HCT116 (cell line): ENCODE results near the gene TFIP11. TPM values are rescaled to one million over a fixed set of nuclear protein-coding genes. Genes with fewer than 3 reads are reported as not detected.

Experiments used
- ATAC-seq: fragments of 200-7000 bp; cut with Tn5 transposase; 2 replicates; pipeline ENCODE4 v1.9.1; 2020; ENCODE audit warnings: mild to moderate bottlenecking, moderate library complexity
- BruUV-seq: library from RNA; stranded (reverse); fragments of 400-500 nt; replicated peaks from 2 replicates; lab custom pipeline; 2021; lab: Mats Ljungman, UMichigan
- CTCF ChIA-PET: fragments of 300-600 bp; sonication (Branson Sonifier 250); formaldehyde crosslinking; loops from one replicate; lab custom pipeline; 2021; ENCODE audit warnings: antibody characterized with exemption; lab: Charles Lee
- POLR2A ChIA-PET: fragments of 300-600, 350-600 bp; sonication (Branson Sonifier 250); formaldehyde crosslinking; loops from one replicate; lab custom pipeline; 2021; ENCODE audit warnings: antibody characterized with exemption; lab: Charles Lee
- RAD21 ChIA-PET, 2 experiments: fragments of 300-600 bp; sonication (Branson Sonifier 250); formaldehyde crosslinking; loops; one replicate each; lab custom pipeline; 2023; ENCODE audit warnings: low total read pairs in 2 of 2; ENCODE audit not compliant: uncharacterized antibody in 2 of 2, unreplicated experiment in 2 of 2, low non-redundant PET in 1 of 2; lab: Charles Lee
- DNase-seq: peaks from one replicate; pipeline ENCODE4 v3.0.0-alpha.2; 2010; ENCODE audit warnings: low read depth, low spot score
- H2AFZ ChIP-seq: fragments of 200-600 bp; shearing (Covaris generic), sonication (generic); 2 replicates; pipeline ENCODE4 v1.6.1; 2017; ENCODE audit warnings: low read depth, mixed run types, mixed read lengths, antibody characterized with exemption, low read length; ENCODE audit not compliant: poor library complexity, severe bottlenecking
- H3K27ac ChIP-seq: 2 replicates; pipeline ENCODE4 v1.5.1; 2012; ENCODE audit warnings: low read depth, low read length
- H3K27me3 ChIP-seq: fragments of 200-600 bp; sonication (generic); 2 replicates; pipeline ENCODE4 v1.6.1; 2016; ENCODE audit warnings: mixed run types, low read length, mixed read lengths; ENCODE audit not compliant: insufficient read depth
- H3K36me3 ChIP-seq, 2 experiments: fragments of 200-500 bp in 1 of 2; fragments of 200-600 bp in 1 of 2; sonication (Bioruptor generic) in 1 of 2; sonication (generic) in 1 of 2; 2 replicates each; pipeline versions ENCODE4 v1.5.1 to v1.6.1; 2014 to 2016; ENCODE audit warnings: low read length in 2 of 2, inconsistent platforms in 1 of 2, mixed read lengths in 1 of 2, mixed run types in 1 of 2; ENCODE audit not compliant: insufficient read depth in 2 of 2, control insufficient read depth in 1 of 2
- H3K4me1 ChIP-seq, 2 experiments: fragments of 200-600 bp in 1 of 2; sonication (generic) in 1 of 2; 2 replicates each; pipeline versions ENCODE4 v1.5.1 to v1.6.1; 2012 to 2017; ENCODE audit warnings: low read length in 2 of 2, inconsistent platforms in 1 of 2, mild to moderate bottlenecking in 1 of 2, mixed read lengths in 1 of 2, mixed run types in 1 of 2, moderate library complexity in 1 of 2; ENCODE audit not compliant: insufficient read depth in 2 of 2, control insufficient read depth in 1 of 2
- H3K4me2 ChIP-seq: fragments of 200-600 bp; sonication (generic); 2 replicates; pipeline ENCODE4 v1.6.1; 2017; ENCODE audit warnings: mixed run types, low read length, mixed read lengths
- H3K4me3 ChIP-seq, 2 experiments: fragments of 200-600 bp in 1 of 2; sonication (generic) in 1 of 2; replicated peaks in 1 of 2; 2 replicates each; pipeline ENCODE4 v1.5.1; 2011 to 2016; ENCODE audit warnings: low read length in 2 of 2, control low read depth in 1 of 2, low read depth in 1 of 2, mild to moderate bottlenecking in 1 of 2, mixed read lengths in 1 of 2, mixed run types in 1 of 2
- H3K79me2 ChIP-seq: fragments of 200-600 bp; sonication (generic); 2 replicates; pipeline ENCODE4 v1.6.1; 2017; ENCODE audit warnings: mild to moderate bottlenecking, mixed run types, low read length, moderate library complexity, mixed read lengths; ENCODE audit not compliant: insufficient read depth
- H3K9ac ChIP-seq: fragments of 200-600 bp; sonication (generic); 2 replicates; pipeline ENCODE4 v1.6.1; 2016; ENCODE audit warnings: low read length, mixed read lengths
- H3K9me2 ChIP-seq: fragments of 200-600 bp; sonication (generic), shearing (Covaris generic); 2 replicates; pipeline ENCODE4 v1.6.1; 2017; ENCODE audit warnings: mixed run types, mild to moderate bottlenecking, moderate library complexity; ENCODE audit not compliant: insufficient read depth
- H3K9me3 ChIP-seq, 2 experiments: fragments of 200-500 bp in 1 of 2; fragments of 200-600 bp in 1 of 2; sonication (Bioruptor generic) in 1 of 2; sonication (generic) in 1 of 2; 2 replicates each; pipeline ENCODE4 v1.6.1; 2014 to 2017; ENCODE audit warnings: low read length in 2 of 2, mixed read lengths in 2 of 2, inconsistent platforms in 1 of 2, low read depth in 1 of 2, mild to moderate bottlenecking in 1 of 2, mixed run types in 1 of 2, moderate library complexity in 1 of 2; ENCODE audit not compliant: control insufficient read depth in 1 of 2, insufficient read depth in 1 of 2
- H4K20me1 ChIP-seq: fragments of 200-600 bp; sonication (generic), shearing (Covaris generic); 2 replicates; pipeline ENCODE4 v1.6.1; 2017; ENCODE audit warnings: mixed run types, mild to moderate bottlenecking, moderate library complexity; ENCODE audit not compliant: insufficient read depth
- CBX3 ChIP-seq: IDR thresholded peaks from 2 replicates; pipeline ENCODE4 v1.6.1; 2012; ENCODE audit warnings: low read depth
- CEBPB ChIP-seq: IDR thresholded peaks from 2 replicates; pipeline ENCODE4 v1.6.1; 2012; ENCODE audit warnings: low read depth
- EGR1 ChIP-seq: IDR thresholded peaks from 2 replicates; pipeline ENCODE4 v1.6.1; 2012; ENCODE audit warnings: low read depth
- ELF1 ChIP-seq: IDR thresholded peaks from 2 replicates; pipeline ENCODE4 v1.6.1; 2012; ENCODE audit warnings: low read depth, borderline replicate concordance
- EZH2 ChIP-seq: fragments of 200-600 bp; sonication (generic); IDR thresholded peaks from 2 replicates; pipeline ENCODE4 v1.6.1; 2017; ENCODE audit warnings: antibody characterized with exemption, mixed run types
- EZH2phosphoT487 ChIP-seq: fragments of 200-600 bp; IDR thresholded peaks from 2 replicates; pipeline ENCODE4 v1.6.1; 2018; ENCODE audit warnings: antibody characterized with exemption, borderline replicate concordance
- FOSL1 ChIP-seq: IDR thresholded peaks from 2 replicates; pipeline ENCODE4 v1.6.1; 2012; ENCODE audit warnings: low read depth
- JUND ChIP-seq: IDR thresholded peaks from 2 replicates; pipeline ENCODE4 v1.6.1; 2012
- RAD21 ChIP-seq: IDR thresholded peaks from 2 replicates; pipeline ENCODE4 v1.6.1; 2012; ENCODE audit warnings: low read depth, mild to moderate bottlenecking
- SIN3A ChIP-seq: IDR thresholded peaks from 2 replicates; pipeline ENCODE4 v1.6.1; 2012; ENCODE audit warnings: low read depth
- SP1 ChIP-seq: IDR thresholded peaks from 2 replicates; pipeline ENCODE4 v1.6.1; 2012; ENCODE audit warnings: low read depth
- SRF ChIP-seq: IDR thresholded peaks from 2 replicates; pipeline ENCODE4 v1.6.1; 2012; ENCODE audit warnings: low read depth
- TCF7L2 ChIP-seq: IDR thresholded peaks from 2 replicates; pipeline ENCODE4 v1.7.0; 2011; ENCODE audit warnings: borderline replicate concordance, inconsistent platforms; ENCODE audit not compliant: insufficient read depth, insufficient read length; ENCODE audit errors: extremely low read depth
- ZFX ChIP-seq: fragments of 450-650 bp; IDR thresholded peaks from 2 replicates; pipeline ENCODE4 v1.6.1; 2017
- intact Hi-C: fragments of 100-400 bp; cut with micrococcal nuclease; formaldehyde crosslinking; loops from 2 replicates; pipeline ENCODE4 v1.10.0; 2022
- total RNA-seq: library from RNA; stranded (reverse); gene quantifications from one replicate; pipeline ENCODE4 v1.2.1, GENCODE V29; 2021; ENCODE audit not compliant: unreplicated experiment
- TF ChIP-seq, protein P1 (sequence below): IDR thresholded peaks from 2 replicates; pipeline ENCODE4 v1.6.1; 2012
- TF ChIP-seq, protein P2 (sequence below): IDR thresholded peaks from 2 replicates; pipeline ENCODE4 v1.6.1; 2012; ENCODE audit warnings: low read depth
- TF ChIP-seq, protein P3 (sequence below): IDR thresholded peaks from 2 replicates; pipeline ENCODE4 v1.6.1; 2011; ENCODE audit warnings: mild to moderate bottlenecking, low read length, moderate library complexity; ENCODE audit not compliant: insufficient replicate concordance; ENCODE audit errors: extremely low read depth
- TF ChIP-seq, protein P4 (sequence below), 3 experiments: fragments of 200-600 bp in 1 of 3; sonication (generic) in 1 of 3; IDR thresholded peaks in 2 of 3; conservative IDR thresholded peaks in 1 of 3; 2 replicates each; pipeline ENCODE4 v1.5.1; 2012 to 2017; ENCODE audit warnings: low read depth in 2 of 3, low read length in 2 of 3, antibody characterized with exemption in 1 of 3, borderline replicate concordance in 1 of 3, control low read depth in 1 of 3, mild to moderate bottlenecking in 1 of 3, mixed read lengths in 1 of 3, mixed run types in 1 of 3, moderate library complexity in 1 of 3; ENCODE audit not compliant: insufficient read depth in 1 of 3
- TF ChIP-seq, protein P5 (sequence below): IDR thresholded peaks from 2 replicates; pipeline ENCODE4 v1.6.1; 2012

TFIP11 gene
- total RNA-seq, 1 experiment from 2014 or later: 28.1 TPM

DNA sequence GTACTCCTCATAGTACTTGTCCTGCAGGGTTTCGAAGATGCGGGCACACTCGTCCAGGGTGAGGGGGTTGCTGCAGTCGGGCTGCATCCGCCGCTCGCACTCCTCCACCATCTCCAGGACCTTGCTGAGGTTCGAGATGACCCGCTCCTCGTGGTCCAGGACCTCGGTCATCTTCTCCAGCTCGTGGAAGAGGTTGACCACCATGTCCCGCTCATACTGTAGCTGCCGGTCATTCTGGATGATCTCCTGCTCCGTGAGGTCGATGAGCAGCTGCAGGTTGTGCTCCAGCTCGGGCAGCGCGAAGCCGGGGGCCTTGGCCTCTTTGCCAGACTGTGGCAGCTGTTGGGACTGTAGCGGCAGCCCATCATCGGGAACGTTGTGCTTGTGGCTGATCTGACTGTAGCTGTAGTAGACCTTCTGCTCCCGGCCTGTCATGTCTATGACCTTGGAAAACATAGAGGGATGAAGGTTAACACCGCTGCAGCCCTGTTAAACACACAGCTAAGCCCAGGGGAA lies 13.0 kb downstream of the TFIP11 start:
- ChIA-PET RAD21 (no interaction called here), CTCF (no interaction called here), POLR2A (interaction anchor here (1.4 kb wide), 1 partner anchor 13 kb away, joined by 4 read pairs; the partner anchor contains the start of gene TFIP11)
- Histone ChIP-seq H3K9ac (no peak overlapping the region), H3K9me2 (no peaks in the 10 kb centered on the region), H3K36me3 (peaks cover 50 to 59% of the 10 kb centered on the region in 2 experiments), H4K20me1 (no peaks in the 10 kb centered on the region), H3K79me2 (peaks cover 9% of the 10 kb centered on the region; the same call in 1 of the 2 replicates), H3K4me1 (no peaks in the 10 kb centered on the region), H3K9me3 (no peaks in the 10 kb centered on the region), H3K4me2 (no peak overlapping the region), H3K4me3 (no peak overlapping the region), H3K27ac (no peak overlapping the region), H2AFZ (no peak overlapping the region), H3K27me3 (no peaks in the 10 kb centered on the region)
- no peak for ATAC-seq
- intact Hi-C loops: no loop called here
- TF ChIP-seq, protein P1, sequence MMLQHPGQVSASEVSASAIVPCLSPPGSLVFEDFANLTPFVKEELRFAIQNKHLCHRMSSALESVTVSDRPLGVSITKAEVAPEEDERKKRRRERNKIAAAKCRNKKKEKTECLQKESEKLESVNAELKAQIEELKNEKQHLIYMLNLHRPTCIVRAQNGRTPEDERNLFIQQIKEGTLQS: no peak
- TF ChIP-seq CEBPB: no peak
- TF ChIP-seq EZH2phosphoT487: no peak
- no peak for TF ChIP-seq EZH2
- no peak for TF ChIP-seq TCF7L2
- no peak for TF ChIP-seq EGR1
- no peak for TF ChIP-seq ZFX
- TF ChIP-seq RAD21: no peak
- TF ChIP-seq SP1: no peak
- TF ChIP-seq, protein P2, sequence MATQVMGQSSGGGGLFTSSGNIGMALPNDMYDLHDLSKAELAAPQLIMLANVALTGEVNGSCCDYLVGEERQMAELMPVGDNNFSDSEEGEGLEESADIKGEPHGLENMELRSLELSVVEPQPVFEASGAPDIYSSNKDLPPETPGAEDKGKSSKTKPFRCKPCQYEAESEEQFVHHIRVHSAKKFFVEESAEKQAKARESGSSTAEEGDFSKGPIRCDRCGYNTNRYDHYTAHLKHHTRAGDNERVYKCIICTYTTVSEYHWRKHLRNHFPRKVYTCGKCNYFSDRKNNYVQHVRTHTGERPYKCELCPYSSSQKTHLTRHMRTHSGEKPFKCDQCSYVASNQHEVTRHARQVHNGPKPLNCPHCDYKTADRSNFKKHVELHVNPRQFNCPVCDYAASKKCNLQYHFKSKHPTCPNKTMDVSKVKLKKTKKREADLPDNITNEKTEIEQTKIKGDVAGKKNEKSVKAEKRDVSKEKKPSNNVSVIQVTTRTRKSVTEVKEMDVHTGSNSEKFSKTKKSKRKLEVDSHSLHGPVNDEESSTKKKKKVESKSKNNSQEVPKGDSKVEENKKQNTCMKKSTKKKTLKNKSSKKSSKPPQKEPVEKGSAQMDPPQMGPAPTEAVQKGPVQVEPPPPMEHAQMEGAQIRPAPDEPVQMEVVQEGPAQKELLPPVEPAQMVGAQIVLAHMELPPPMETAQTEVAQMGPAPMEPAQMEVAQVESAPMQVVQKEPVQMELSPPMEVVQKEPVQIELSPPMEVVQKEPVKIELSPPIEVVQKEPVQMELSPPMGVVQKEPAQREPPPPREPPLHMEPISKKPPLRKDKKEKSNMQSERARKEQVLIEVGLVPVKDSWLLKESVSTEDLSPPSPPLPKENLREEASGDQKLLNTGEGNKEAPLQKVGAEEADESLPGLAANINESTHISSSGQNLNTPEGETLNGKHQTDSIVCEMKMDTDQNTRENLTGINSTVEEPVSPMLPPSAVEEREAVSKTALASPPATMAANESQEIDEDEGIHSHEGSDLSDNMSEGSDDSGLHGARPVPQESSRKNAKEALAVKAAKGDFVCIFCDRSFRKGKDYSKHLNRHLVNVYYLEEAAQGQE: no peak
- no peak for TF ChIP-seq JUND
- no peak for TF ChIP-seq SIN3A
- TF ChIP-seq SRF: no peak
- no peak for TF ChIP-seq CBX3
- no peak for TF ChIP-seq ELF1
- TF ChIP-seq, protein P3, sequence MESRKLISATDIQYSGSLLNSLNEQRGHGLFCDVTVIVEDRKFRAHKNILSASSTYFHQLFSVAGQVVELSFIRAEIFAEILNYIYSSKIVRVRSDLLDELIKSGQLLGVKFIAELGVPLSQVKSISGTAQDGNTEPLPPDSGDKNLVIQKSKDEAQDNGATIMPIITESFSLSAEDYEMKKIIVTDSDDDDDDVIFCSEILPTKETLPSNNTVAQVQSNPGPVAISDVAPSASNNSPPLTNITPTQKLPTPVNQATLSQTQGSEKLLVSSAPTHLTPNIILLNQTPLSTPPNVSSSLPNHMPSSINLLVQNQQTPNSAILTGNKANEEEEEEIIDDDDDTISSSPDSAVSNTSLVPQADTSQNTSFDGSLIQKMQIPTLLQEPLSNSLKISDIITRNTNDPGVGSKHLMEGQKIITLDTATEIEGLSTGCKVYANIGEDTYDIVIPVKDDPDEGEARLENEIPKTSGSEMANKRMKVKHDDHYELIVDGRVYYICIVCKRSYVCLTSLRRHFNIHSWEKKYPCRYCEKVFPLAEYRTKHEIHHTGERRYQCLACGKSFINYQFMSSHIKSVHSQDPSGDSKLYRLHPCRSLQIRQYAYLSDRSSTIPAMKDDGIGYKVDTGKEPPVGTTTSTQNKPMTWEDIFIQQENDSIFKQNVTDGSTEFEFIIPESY: no peak
- TF ChIP-seq, protein P4, sequence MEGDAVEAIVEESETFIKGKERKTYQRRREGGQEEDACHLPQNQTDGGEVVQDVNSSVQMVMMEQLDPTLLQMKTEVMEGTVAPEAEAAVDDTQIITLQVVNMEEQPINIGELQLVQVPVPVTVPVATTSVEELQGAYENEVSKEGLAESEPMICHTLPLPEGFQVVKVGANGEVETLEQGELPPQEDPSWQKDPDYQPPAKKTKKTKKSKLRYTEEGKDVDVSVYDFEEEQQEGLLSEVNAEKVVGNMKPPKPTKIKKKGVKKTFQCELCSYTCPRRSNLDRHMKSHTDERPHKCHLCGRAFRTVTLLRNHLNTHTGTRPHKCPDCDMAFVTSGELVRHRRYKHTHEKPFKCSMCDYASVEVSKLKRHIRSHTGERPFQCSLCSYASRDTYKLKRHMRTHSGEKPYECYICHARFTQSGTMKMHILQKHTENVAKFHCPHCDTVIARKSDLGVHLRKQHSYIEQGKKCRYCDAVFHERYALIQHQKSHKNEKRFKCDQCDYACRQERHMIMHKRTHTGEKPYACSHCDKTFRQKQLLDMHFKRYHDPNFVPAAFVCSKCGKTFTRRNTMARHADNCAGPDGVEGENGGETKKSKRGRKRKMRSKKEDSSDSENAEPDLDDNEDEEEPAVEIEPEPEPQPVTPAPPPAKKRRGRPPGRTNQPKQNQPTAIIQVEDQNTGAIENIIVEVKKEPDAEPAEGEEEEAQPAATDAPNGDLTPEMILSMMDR (IDR thresholded peaks at IDR 0.05 in 2 of 3, conservative IDR thresholded peaks at IDR 0.05 in 1 of 3; ENCODE audit: borderline replicate concordance in 1 of 3, insufficient read depth in 1 of 3, low read depth in 2 of 3, low read length in 2 of 3): no peak
- TF ChIP-seq, protein P5, sequence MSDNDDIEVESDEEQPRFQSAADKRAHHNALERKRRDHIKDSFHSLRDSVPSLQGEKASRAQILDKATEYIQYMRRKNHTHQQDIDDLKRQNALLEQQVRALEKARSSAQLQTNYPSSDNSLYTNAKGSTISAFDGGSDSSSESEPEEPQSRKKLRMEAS: no peak
- TF ChIP-seq FOSL1: no peak
- no TSS peak for BruUV-seq
- no peak for DNase-seq
